Panc1 (cell line): ENCODE results near the gene CEACAM16.

Experiments used
- SIN3A ChIP-seq: IDR thresholded peaks from 2 replicates; pipeline ENCODE4 v1.6.1; 2012; ENCODE audit warnings: low read depth, mild to moderate bottlenecking, low read length, moderate library complexity, borderline replicate concordance; ENCODE audit not compliant: insufficient read depth
- TF ChIP-seq, protein P1 (sequence below): fragments of 450-650 bp; IDR thresholded peaks from 2 replicates; pipeline ENCODE4 v1.5.1; 2017; ENCODE audit warnings: mild to moderate bottlenecking

DNA sequence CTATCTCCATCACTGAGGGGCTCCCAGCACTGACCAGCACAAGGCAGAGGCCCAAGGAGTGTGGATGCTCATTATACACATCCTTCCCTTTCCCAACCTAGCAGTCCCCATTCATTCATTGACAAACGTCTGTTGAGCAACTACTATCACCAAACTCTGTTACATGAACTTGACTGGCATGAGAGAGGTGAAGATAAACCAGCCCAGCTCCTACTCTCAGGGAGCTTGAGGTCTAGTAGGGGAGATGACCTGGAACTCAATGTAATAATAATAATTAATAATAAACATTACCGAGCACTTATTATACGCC is 8.9 kb upstream of the CEACAM16 start:
- TF ChIP-seq, protein P1, sequence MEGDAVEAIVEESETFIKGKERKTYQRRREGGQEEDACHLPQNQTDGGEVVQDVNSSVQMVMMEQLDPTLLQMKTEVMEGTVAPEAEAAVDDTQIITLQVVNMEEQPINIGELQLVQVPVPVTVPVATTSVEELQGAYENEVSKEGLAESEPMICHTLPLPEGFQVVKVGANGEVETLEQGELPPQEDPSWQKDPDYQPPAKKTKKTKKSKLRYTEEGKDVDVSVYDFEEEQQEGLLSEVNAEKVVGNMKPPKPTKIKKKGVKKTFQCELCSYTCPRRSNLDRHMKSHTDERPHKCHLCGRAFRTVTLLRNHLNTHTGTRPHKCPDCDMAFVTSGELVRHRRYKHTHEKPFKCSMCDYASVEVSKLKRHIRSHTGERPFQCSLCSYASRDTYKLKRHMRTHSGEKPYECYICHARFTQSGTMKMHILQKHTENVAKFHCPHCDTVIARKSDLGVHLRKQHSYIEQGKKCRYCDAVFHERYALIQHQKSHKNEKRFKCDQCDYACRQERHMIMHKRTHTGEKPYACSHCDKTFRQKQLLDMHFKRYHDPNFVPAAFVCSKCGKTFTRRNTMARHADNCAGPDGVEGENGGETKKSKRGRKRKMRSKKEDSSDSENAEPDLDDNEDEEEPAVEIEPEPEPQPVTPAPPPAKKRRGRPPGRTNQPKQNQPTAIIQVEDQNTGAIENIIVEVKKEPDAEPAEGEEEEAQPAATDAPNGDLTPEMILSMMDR: no peak
- no peak for TF ChIP-seq SIN3A
